ENCODE measurements around the gene CMTM8.

CMTM8 gene

GRCh38 chr3:32208447-32208846, 30.0 kb upstream of the CMTM8 start:
- no peak for DNase-seq (ENCODE audit: low read depth, low spot score)
- CTCF ChIA-PET, result interaction anchor here (1.7 kb wide), 1 partner anchor 32 kb away, joined by 4 read pairs; no protein-coding TSS in a partner anchor
- POLR2A ChIA-PET, result no interaction called here
- H3K4me3 ChIP-seq (ENCODE audit: low read depth, low read length), result no peak overlapping the region
- TF ChIP-seq CTCF (IDR thresholded peaks at IDR 0.05; ENCODE audit: insufficient read depth, low read length, missing control alignments), result no peak

GRCh38 chr3:32215185-32215584, 23.3 kb upstream of the CMTM8 start:
- TF ChIP-seq CTCF (IDR thresholded peaks at IDR 0.05; ENCODE audit: insufficient read depth, low read length, missing control alignments), result no peak
- H3K4me3 ChIP-seq (ENCODE audit: low read depth, low read length), result no peak overlapping the region
- ChIA-PET POLR2A (no interaction called here), CTCF (no interaction called here)
- no peak for DNase-seq (ENCODE audit: low read depth, low spot score)

- ChIA-PET POLR2A (no interaction called here), CTCF (no interaction called here)
- H3K4me3 ChIP-seq (ENCODE audit: low read depth, low read length), result no peak overlapping the region
- no peak for TF ChIP-seq CTCF (IDR thresholded peaks at IDR 0.05; ENCODE audit: insufficient read depth, low read length, missing control alignments)
- DNase-seq (ENCODE audit: low read depth, low spot score), result no peak
Observed at GRCh38 chr3:32216172-32216783, 22.2 kb upstream of the CMTM8 start.

- POLR2A ChIA-PET, result no interaction called here
- no peak overlapping the region for H3K4me3 ChIP-seq (ENCODE audit: low read depth, low read length)
- no peak for DNase-seq (ENCODE audit: low read depth, low spot score)
- CTCF ChIA-PET, result no interaction called here
- no peak for TF ChIP-seq CTCF (IDR thresholded peaks at IDR 0.05; ENCODE audit: insufficient read depth, low read length, missing control alignments)
Observed at GRCh38 chr3:32217339-32217738, 21.1 kb upstream of the CMTM8 start.

DNA sequence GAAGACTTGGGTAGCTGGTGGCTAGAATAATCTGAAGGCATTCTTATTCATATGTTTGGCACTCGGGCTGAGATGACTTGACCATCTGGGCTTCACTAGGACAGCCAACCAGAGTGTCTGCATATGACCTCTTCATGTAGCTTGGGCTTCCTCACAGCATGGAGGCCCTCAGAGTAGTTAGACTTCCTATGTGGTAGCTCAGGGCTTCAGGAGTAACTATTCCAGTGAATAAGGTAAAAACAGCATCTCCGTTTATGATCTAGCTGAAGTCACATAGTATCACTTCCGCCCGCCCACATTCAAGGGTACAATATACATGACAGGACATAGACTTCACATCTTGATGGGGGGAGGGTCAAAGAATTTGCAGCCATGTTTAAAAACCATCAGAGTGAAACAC, 18.9 kb upstream of the CMTM8 start:
- TF ChIP-seq CTCF (IDR thresholded peaks at IDR 0.05; ENCODE audit: insufficient read depth, low read length, missing control alignments), result no peak
- ChIA-PET POLR2A (no interaction called here), CTCF (no interaction called here)
- H3K4me3 ChIP-seq (ENCODE audit: low read depth, low read length), result no peak overlapping the region
- DNase-seq (ENCODE audit: low read depth, low spot score), result no peak

DNA sequence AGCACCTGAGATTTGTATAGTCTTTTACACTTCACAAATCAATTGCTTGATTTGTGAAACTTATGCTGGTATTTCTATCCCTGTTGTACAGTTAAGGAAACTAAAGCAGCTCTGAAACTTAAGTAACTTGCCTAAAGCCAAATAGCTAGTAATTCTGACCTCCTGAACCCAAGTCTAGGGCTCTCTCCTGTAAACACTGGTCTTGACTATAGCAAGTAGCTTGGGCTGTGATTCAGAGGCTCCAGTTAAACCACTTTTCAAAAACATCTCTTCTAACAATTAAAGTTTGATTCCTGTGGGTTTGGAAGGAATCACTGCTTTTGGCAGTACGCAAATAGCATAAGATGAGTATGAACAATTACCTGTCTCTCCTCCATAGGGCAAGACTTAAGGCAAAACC, 18.5 kb upstream of the CMTM8 start:
- ChIA-PET CTCF (no interaction called here), POLR2A (no interaction called here)
- no peak for TF ChIP-seq CTCF (IDR thresholded peaks at IDR 0.05; ENCODE audit: insufficient read depth, low read length, missing control alignments)
- DNase-seq (ENCODE audit: low read depth, low spot score), result no peak
- no peak overlapping the region for H3K4me3 ChIP-seq (ENCODE audit: low read depth, low read length)
